HepG2 (cell line): ENCODE results near the gene PTTG1. TPM values are rescaled to one million over a fixed set of nuclear protein-coding genes. Genes with fewer than 3 reads are reported as not detected.
A peak's percentile ranks its signal among the peaks of the same experiment; 100 is the strongest.

Source experiments
- ATF1 ChIP-seq: IDR thresholded peaks from 2 replicates; pipeline ENCODE4 v1.6.1; 2016; ENCODE audit warnings: mild to moderate bottlenecking, control low read depth
- FOXK1 ChIP-seq: sonication (generic); formaldehyde crosslinking; IDR thresholded peaks from 2 replicates; pipeline ENCODE4 v1.4.0; 2020; ENCODE audit warnings: low read depth, missing genetic modification reagents, borderline replicate concordance
- IKZF1 ChIP-seq: fragments of 450-650 bp; IDR thresholded peaks from 2 replicates; pipeline ENCODE4 v1.7.1; 2016
- KDM5B ChIP-seq: sonication (generic); formaldehyde crosslinking; IDR thresholded peaks from 2 replicates; pipeline ENCODE4 v1.4.0; 2020; ENCODE audit warnings: missing genetic modification reagents, mild to moderate bottlenecking, borderline replicate concordance
- MAZ ChIP-seq, 2 experiments: sonication (generic) in 1 of 2; formaldehyde crosslinking in 1 of 2; IDR thresholded peaks; 2 replicates each; pipeline versions ENCODE4 v1.5.0 to v1.6.1; 2012 to 2020; ENCODE audit warnings: low read depth in 2 of 2, mild to moderate bottlenecking in 2 of 2, borderline replicate concordance in 1 of 2, improper control_type of control experiment in 1 of 2, low read length in 1 of 2, missing genetic modification reagents in 1 of 2, moderate library complexity in 1 of 2
- POGZ ChIP-seq: sonication (generic); formaldehyde crosslinking; IDR thresholded peaks from 2 replicates; pipeline ENCODE4 v1.4.0; 2020; ENCODE audit warnings: mild to moderate bottlenecking, missing genetic modification reagents
- SMAD9 ChIP-seq: sonication (generic); formaldehyde crosslinking; IDR thresholded peaks from 2 replicates; pipeline ENCODE4 v1.5.1; 2020; ENCODE audit warnings: mild to moderate bottlenecking, missing genetic modification reagents
- ZFX ChIP-seq: sonication (generic); formaldehyde crosslinking; IDR thresholded peaks from 2 replicates; pipeline ENCODE4 v1.4.0; 2020; ENCODE audit warnings: mild to moderate bottlenecking, low read depth, missing genetic modification reagents, moderate library complexity
- ZNF230 ChIP-seq: sonication (generic); formaldehyde crosslinking; IDR thresholded peaks from 2 replicates; pipeline ENCODE4 v1.4.0; 2020; ENCODE audit warnings: mild to moderate bottlenecking, missing genetic modification reagents
- ZNF382 ChIP-seq: sonication (generic); formaldehyde crosslinking; IDR thresholded peaks from 2 replicates; pipeline ENCODE4 v1.5.0; 2020; ENCODE audit warnings: missing genetic modification reagents, mild to moderate bottlenecking, borderline replicate concordance
- ZNF501 ChIP-seq: sonication (generic); formaldehyde crosslinking; IDR thresholded peaks from 2 replicates; pipeline ENCODE4 v1.5.1; 2020; ENCODE audit warnings: mild to moderate bottlenecking, moderate library complexity, missing genetic modification reagents
- polyA plus RNA-seq, 8 experiments: library from polyadenylated mRNA; depleted of rRNA in 3 of 8; stranded (reverse) in 7 of 8; unstranded in 1 of 8; fragments of >200 nt; fragmentation: Illumina TruSeq in 4 of 8; extraction: Trizol in 4 of 8; gene quantifications; 2 replicates each; pipeline versions ENCODE4 v1.2.1 to v1.2.3, GENCODE V29; 2011 to 2016; ENCODE audit warnings: low read depth in 4 of 8, missing spikeins in 1 of 8, mixed read lengths in 1 of 8; ENCODE audit not compliant: insufficient read depth in 1 of 8
- total RNA-seq, 5 experiments: library from RNA; depleted of rRNA; stranded (reverse); fragments of >200 nt; fragmentation: Illumina TruSeq; extraction: Trizol; gene quantifications; 2 replicates each; pipeline ENCODE4 v1.2.3, GENCODE V29; 2016; ENCODE audit warnings: low read depth in 1 of 5
- TF ChIP-seq, protein P1 (sequence below): sonication (generic); formaldehyde crosslinking; IDR thresholded peaks from 2 replicates; pipeline ENCODE4 v1.8.0; 2022; ENCODE audit warnings: missing genetic modification reagents, mild to moderate bottlenecking, inconsistent platforms, borderline replicate concordance
- TF ChIP-seq, protein P2 (sequence below): sonication (generic); formaldehyde crosslinking; IDR thresholded peaks from 2 replicates; pipeline ENCODE4 v1.8.0; 2022; ENCODE audit warnings: mild to moderate bottlenecking, missing genetic modification reagents, moderate library complexity
- TF ChIP-seq, protein P3 (sequence below): sonication (generic); formaldehyde crosslinking; IDR thresholded peaks from 2 replicates; pipeline ENCODE4 v1.5.1; 2020; ENCODE audit warnings: missing genetic modification reagents, mild to moderate bottlenecking, borderline replicate concordance
- TF ChIP-seq, protein P4 (sequence below): sonication (generic); formaldehyde crosslinking; IDR thresholded peaks from 2 replicates; pipeline ENCODE4 v1.4.0; 2020; ENCODE audit warnings: missing genetic modification reagents
- TF ChIP-seq, protein P5 (sequence below): IDR thresholded peaks from 2 replicates; pipeline ENCODE4 v1.6.1; 2016; ENCODE audit warnings: mild to moderate bottlenecking

PTTG1 gene
- total and polyA plus RNA-seq, 2 of the 13 experiments (the other 11 are each of a cell fraction or from before 2014, with no cell fraction given) = 102 to 161 TPM

DNA sequence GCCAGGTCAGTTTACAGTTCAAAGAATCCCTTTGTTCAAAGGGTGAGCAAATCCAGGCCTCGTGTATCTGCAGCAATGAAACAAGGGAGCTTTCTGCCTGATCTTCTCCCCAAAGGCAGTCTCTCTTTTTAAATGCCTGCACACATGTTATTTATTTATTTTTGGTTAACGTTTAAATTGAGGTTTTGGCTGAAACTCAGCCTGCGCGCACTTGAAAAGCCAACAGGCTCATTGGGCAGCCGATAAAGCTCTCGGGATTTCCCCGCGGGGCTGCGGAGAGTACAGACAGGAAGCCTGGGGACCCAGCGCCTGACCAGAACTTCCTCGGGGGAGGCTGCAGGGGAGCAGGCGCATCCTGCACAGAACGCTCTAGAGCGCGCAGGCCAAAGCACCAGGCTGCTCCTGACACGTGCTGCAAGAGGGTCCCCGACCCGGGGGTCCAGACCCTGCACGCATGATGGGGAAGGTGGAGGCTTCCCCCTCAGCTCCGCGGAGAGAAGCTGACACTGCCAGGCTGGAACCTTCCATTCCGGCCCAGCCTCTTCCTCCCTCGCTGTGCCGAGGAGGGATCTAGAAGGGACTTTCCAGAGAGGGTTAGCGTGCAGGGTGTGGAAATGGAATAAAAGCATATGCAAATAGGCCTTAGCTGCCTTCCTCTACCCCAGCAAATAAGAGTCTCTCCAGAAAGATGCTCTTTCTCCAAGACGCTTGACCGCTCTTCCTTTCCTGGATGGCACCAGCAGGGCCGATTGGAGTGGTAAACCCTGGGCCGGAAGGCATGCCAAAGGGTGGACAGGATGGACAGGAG lies 46.1 kb downstream of the PTTG1 start (continued):
- peak; percentile 82 for TF ChIP-seq POGZ (CRISPR knock-in tag)
- no peak for TF ChIP-seq ATF1 (CRISPR knock-in tag)
- no peak; the same call in 1 of the 2 replicates for TF ChIP-seq SMAD9 (CRISPR knock-in tag)
- TF ChIP-seq, protein P1, sequence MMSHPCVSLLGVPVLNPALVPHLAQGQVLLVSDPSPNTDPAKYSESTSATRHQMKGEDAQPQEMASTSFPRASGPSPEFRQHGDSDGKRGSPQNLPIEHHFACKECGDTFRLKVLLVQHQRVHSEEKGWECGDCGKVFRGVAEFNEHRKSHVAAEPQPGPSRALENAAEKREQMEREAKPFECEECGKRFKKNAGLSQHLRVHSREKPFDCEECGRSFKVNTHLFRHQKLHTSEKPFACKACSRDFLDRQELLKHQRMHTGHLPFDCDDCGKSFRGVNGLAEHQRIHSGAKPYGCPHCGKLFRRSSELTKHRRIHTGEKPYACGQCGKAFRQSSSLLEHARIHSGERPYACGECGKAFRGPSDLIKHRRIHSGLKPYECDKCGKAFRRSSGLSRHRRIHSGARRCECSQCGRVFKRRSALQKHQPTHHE (CRISPR knock-in tag) = peak; percentile 55; the same call in 1 of the 2 replicates
- TF ChIP-seq, protein P2, sequence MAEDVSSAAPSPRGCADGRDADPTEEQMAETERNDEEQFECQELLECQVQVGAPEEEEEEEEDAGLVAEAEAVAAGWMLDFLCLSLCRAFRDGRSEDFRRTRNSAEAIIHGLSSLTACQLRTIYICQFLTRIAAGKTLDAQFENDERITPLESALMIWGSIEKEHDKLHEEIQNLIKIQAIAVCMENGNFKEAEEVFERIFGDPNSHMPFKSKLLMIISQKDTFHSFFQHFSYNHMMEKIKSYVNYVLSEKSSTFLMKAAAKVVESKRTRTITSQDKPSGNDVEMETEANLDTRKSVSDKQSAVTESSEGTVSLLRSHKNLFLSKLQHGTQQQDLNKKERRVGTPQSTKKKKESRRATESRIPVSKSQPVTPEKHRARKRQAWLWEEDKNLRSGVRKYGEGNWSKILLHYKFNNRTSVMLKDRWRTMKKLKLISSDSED (CRISPR knock-in tag) = no peak
- TF ChIP-seq ZNF501 (CRISPR knock-in tag) = peak; percentile 88
- no peak; the same call in 1 of the 2 replicates for TF ChIP-seq FOXK1 (CRISPR knock-in tag)
- no peak for TF ChIP-seq ZNF382 (CRISPR knock-in tag)
- TF ChIP-seq ZFX (CRISPR knock-in tag) = peak; percentile 90
- TF ChIP-seq, protein P3, sequence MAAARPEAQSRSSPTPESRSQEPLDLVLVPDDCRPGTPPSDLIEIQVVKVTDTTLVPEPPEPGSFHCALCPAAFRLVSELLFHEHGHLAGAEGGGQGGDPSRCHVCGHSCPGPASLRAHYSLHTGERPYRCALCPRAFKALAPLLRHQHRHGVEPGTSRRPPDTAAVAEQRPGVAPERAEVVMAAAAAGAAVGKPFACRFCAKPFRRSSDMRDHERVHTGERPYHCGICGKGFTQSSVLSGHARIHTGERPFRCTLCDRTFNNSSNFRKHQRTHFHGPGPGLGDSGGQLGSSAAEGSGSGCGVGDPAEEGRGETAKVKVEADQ (CRISPR knock-in tag) = no peak; the same call in 1 of the 2 replicates
- TF ChIP-seq MAZ (IDR thresholded peaks at IDR 0.05; ENCODE audit: borderline replicate concordance, low read depth, low read length) = no peak
- TF ChIP-seq MAZ (CRISPR knock-in tag; IDR thresholded peaks at IDR 0.05; ENCODE audit: low read depth) = no peak
- TF ChIP-seq, protein P4, sequence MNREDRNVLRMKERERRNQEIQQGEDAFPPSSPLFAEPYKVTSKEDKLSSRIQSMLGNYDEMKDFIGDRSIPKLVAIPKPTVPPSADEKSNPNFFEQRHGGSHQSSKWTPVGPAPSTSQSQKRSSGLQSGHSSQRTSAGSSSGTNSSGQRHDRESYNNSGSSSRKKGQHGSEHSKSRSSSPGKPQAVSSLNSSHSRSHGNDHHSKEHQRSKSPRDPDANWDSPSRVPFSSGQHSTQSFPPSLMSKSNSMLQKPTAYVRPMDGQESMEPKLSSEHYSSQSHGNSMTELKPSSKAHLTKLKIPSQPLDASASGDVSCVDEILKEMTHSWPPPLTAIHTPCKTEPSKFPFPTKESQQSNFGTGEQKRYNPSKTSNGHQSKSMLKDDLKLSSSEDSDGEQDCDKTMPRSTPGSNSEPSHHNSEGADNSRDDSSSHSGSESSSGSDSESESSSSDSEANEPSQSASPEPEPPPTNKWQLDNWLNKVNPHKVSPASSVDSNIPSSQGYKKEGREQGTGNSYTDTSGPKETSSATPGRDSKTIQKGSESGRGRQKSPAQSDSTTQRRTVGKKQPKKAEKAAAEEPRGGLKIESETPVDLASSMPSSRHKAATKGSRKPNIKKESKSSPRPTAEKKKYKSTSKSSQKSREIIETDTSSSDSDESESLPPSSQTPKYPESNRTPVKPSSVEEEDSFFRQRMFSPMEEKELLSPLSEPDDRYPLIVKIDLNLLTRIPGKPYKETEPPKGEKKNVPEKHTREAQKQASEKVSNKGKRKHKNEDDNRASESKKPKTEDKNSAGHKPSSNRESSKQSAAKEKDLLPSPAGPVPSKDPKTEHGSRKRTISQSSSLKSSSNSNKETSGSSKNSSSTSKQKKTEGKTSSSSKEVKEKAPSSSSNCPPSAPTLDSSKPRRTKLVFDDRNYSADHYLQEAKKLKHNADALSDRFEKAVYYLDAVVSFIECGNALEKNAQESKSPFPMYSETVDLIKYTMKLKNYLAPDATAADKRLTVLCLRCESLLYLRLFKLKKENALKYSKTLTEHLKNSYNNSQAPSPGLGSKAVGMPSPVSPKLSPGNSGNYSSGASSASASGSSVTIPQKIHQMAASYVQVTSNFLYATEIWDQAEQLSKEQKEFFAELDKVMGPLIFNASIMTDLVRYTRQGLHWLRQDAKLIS (CRISPR knock-in tag) = peak; percentile 86; the same call in 1 of the 2 replicates
- peak; percentile 34; the same call in 1 of the 2 replicates for TF ChIP-seq ZNF230 (CRISPR knock-in tag)
- no peak for TF ChIP-seq IKZF1
- TF ChIP-seq, protein P5, sequence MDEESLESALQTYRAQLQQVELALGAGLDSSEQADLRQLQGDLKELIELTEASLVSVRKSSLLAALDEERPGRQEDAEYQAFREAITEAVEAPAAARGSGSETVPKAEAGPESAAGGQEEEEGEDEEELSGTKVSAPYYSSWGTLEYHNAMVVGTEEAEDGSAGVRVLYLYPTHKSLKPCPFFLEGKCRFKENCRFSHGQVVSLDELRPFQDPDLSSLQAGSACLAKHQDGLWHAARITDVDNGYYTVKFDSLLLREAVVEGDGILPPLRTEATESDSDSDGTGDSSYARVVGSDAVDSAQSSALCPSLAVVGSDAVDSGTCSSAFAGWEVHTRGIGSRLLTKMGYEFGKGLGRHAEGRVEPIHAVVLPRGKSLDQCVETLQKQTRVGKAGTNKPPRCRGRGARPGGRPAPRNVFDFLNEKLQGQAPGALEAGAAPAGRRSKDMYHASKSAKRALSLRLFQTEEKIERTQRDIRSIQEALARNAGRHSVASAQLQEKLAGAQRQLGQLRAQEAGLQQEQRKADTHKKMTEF (CRISPR knock-in tag) = peak; percentile 83
- peak; percentile 93; the same call in 1 of the 2 replicates for TF ChIP-seq KDM5B (CRISPR knock-in tag)
